NT2/D1 (cell line): ENCODE results near the gene NEK5.
"Not testable (repeated sequence)": the region's sequence is repeated elsewhere in the genome, so short reads cannot be mapped to it uniquely, and the experiment has no call there.

Experiments
- DNase-seq: peaks from one replicate; pipeline ENCODE4 v3.0.0-alpha.2; 2011; ENCODE audit warnings: low read depth, low spot score
- H3K27me3 ChIP-seq: 2 replicates; pipeline ENCODE4 v1.6.0; 2011; ENCODE audit warnings: mild to moderate bottlenecking; ENCODE audit not compliant: insufficient read length, insufficient read depth
- H3K36me3 ChIP-seq: 2 replicates; pipeline ENCODE4 v1.6.1; 2011; ENCODE audit warnings: mild to moderate bottlenecking, low read length, mixed read lengths; ENCODE audit not compliant: insufficient read depth, insufficient read length
- H3K4me1 ChIP-seq: 2 replicates; pipeline ENCODE4 v1.5.1; 2011; ENCODE audit not compliant: insufficient read depth, insufficient read length
- H3K4me3 ChIP-seq: 2 replicates; pipeline ENCODE4 v1.5.1; 2011; ENCODE audit warnings: low read depth; ENCODE audit not compliant: insufficient read length
- H3K9ac ChIP-seq: 2 replicates; pipeline ENCODE4 v1.6.0; 2011; ENCODE audit warnings: low read depth; ENCODE audit not compliant: insufficient read length
- H3K9me3 ChIP-seq: 2 replicates; pipeline ENCODE4 v1.5.1; 2011; ENCODE audit warnings: mild to moderate bottlenecking, low read length; ENCODE audit not compliant: insufficient read depth
- SUZ12 ChIP-seq: IDR thresholded peaks from 2 replicates; pipeline ENCODE4 v1.6.1; 2011; ENCODE audit not compliant: insufficient read length, insufficient read depth; ENCODE audit errors: extremely low read depth
- YY1 ChIP-seq: IDR thresholded peaks from 2 replicates; pipeline ENCODE4 v1.6.1; 2011; ENCODE audit not compliant: insufficient read length, insufficient read depth
- ZNF274 ChIP-seq: IDR thresholded peaks from 2 replicates; pipeline ENCODE4 v1.6.1; 2011; ENCODE audit warnings: mild to moderate bottlenecking, low read depth, low read length

NEK5 gene

DNA sequence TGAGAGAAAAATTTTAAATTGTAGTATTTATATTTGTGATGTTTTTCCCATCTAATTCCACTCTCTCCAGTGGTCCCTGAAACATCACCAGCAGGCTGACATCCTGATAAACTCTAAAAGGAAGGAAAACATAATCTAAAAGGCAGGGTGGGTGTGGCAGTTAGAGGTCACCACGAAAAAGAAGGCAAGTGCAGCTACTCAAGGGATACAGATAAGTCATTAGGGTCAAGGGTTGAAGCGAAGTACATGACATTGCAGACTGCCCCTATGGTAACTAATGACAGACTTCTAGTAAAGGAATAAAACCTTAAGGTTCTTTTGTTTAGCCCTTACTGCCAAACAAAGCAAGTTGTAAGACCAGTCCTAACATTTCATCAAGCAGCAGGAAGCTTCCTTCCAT, 36.5 kb upstream of the NEK5 start:
- H3K9ac ChIP-seq, result no peak overlapping the region
- no peaks in the 10 kb centered on the region for H3K27me3 ChIP-seq
- no peak for TF ChIP-seq ZNF274
- DNase-seq, result no peak
- no peaks in the 10 kb centered on the region for H3K4me1 ChIP-seq
- no peak overlapping the region for H3K4me3 ChIP-seq
- no peaks in the 10 kb centered on the region for H3K36me3 ChIP-seq
- H3K9me3 ChIP-seq, result no peaks in the 10 kb centered on the region

DNA sequence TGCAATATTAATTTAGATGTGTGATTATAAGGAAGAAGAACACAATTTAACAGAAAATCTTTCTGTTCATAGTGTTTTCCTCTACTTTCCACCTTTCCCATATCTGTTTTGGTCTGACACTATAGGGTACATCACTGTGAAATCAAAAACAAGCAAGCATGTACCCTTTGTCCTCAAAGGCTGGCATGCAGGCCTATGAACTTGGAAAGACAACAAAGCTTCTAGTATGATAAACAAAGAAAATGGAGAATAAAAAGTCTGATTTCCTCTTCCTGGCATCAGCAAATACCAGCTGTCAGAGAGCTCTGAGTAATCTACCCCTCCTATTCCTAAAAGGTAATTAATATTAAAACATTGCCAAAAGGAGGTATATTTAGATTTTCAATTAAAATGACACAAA, 36.1 kb upstream of the NEK5 start:
- H3K4me3 ChIP-seq, result no peak overlapping the region
- TF ChIP-seq SUZ12 (no peak), YY1 (no peak), ZNF274 (no peak)
- H3K9ac ChIP-seq, result no peak overlapping the region
- H3K27me3 ChIP-seq, result no peaks in the 10 kb centered on the region
- H3K36me3 ChIP-seq, result no peaks in the 10 kb centered on the region
- no peaks in the 10 kb centered on the region for H3K4me1 ChIP-seq
- DNase-seq, result no peak
- no peaks in the 10 kb centered on the region for H3K9me3 ChIP-seq

DNA sequence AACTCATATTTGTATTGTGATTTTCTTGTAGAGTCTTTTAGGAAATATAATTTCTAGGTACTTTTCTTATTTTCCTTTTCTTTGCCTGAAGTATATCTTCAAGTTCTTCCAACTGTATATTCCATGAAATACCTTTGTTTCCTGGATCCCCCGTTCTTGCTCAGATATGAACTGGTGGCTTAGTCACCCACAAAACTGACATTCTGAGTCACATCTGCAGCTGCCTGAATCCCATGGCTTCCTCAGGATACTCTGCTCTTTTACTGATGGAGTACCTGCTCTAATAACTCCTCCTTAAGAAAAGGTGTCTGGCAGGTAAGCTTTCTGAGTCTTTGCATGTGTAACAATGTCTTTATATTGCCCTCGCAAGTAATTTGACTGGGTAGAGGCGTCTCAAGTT, 35.0 kb upstream of the NEK5 start:
- H3K4me1 ChIP-seq, H3K9ac ChIP-seq, H3K27me3 ChIP-seq, H3K4me3 ChIP-seq, H3K9me3 ChIP-seq, DNase-seq, H3K36me3 ChIP-seq: not testable (repeated sequence)

DNA sequence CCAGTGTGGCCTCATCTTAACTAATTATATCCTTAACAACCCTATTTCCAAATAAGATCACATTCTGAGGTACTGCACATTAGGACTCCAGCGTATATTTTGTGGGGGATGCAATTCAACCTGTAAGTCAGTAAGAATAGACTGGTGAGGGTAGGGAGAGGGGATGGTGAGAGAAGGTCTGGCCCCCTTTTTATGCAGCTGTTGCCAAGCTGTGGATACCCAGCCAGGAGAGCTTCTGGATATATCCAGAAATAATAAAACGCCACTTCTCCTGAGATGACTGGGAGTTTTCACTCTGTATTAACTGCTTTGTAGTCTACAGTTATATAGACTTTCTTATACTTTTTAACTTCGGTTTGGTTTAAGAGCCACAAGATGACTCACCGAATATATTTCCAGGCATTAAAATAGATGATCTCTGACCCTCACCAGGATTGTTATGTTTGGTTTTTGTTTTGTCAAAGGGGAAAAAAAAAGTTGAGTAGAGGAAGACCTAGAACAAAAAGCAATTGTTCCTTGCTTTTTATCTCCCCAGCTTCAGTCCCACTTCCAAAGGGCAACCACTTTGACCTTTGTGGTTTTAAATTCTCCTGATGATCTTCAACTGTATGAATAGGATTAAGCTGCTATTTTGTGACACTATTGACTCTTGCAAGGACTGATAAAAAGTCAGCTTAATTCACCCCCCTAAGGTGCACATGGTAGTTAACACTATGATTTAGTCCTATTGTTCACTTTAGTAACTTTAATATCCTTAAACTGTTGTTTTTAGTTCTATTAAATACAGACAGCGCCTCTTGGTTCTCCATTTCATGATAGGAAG, 33.6 kb upstream of the NEK5 start:
- H3K9ac ChIP-seq, result no peak overlapping the region
- H3K4me3 ChIP-seq, result no peak overlapping the region
- no peak for TF ChIP-seq YY1
- no peak for TF ChIP-seq SUZ12
- no peak for TF ChIP-seq ZNF274
- no peak for DNase-seq
- no peaks in the 10 kb centered on the region for H3K27me3 ChIP-seq
- no peaks in the 10 kb centered on the region for H3K36me3 ChIP-seq
- H3K9me3 ChIP-seq, result no peaks in the 10 kb centered on the region
- H3K4me1 ChIP-seq, result no peaks in the 10 kb centered on the region

DNA sequence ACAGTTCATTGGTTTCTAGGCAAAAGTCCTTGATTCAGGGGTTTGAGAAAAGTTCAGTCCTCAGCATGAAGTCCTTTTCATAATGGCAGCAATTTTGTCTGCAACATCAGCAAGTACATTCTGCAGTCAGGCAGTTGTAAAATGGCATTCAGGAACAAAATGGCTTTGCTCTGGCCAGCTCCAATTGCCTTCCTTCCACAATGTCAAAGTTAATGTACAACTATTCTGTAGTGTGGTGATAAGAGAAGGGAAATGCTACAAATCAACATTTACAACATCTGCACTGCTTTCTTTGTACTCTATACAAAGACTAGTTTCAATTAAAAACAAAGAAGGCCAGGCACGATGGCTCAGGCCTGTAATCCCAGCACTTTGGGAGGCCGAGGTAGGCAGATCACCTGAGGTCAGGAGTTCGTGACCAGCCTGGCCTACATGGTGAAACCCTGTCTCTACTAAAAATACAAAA, 32.3 kb upstream of the NEK5 start:
- H3K27me3 ChIP-seq, result no peaks in the 10 kb centered on the region
- no peak overlapping the region for H3K9ac ChIP-seq
- no peak for DNase-seq
- no peaks in the 10 kb centered on the region for H3K9me3 ChIP-seq
- H3K4me1 ChIP-seq, result no peaks in the 10 kb centered on the region
- no peaks in the 10 kb centered on the region for H3K36me3 ChIP-seq
- TF ChIP-seq YY1 (no peak), SUZ12 (no peak), ZNF274 (no peak)
- no peak overlapping the region for H3K4me3 ChIP-seq

DNA sequence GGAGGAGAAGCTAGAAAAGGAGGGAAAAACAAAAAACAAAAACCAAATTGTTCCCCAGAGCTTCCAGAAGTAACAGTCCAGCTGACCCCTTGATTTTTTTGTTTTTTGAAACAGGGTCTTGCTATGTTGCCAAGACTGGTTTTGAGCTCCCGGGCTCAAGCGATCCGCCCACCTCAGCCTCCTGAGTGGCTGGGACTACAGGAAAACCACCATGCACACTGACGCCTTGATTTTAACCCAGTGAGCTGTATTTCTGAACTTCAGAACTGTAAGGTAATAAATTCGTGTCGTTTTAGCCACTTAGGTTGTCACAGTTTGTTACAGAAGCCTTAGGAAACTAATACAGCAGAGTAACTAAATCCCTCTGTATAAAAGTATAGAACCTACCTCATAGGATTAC, 31.6 kb upstream of the NEK5 start:
- Histone ChIP-seq H3K9me3 (no peaks in the 10 kb centered on the region), H3K36me3 (no peaks in the 10 kb centered on the region), H3K4me3 (no peak overlapping the region), H3K9ac (no peak overlapping the region), H3K4me1 (no peaks in the 10 kb centered on the region), H3K27me3 (no peaks in the 10 kb centered on the region)
- DNase-seq, result no peak
- no peak for TF ChIP-seq SUZ12
- TF ChIP-seq ZNF274, result no peak
- TF ChIP-seq YY1, result no peak

DNA sequence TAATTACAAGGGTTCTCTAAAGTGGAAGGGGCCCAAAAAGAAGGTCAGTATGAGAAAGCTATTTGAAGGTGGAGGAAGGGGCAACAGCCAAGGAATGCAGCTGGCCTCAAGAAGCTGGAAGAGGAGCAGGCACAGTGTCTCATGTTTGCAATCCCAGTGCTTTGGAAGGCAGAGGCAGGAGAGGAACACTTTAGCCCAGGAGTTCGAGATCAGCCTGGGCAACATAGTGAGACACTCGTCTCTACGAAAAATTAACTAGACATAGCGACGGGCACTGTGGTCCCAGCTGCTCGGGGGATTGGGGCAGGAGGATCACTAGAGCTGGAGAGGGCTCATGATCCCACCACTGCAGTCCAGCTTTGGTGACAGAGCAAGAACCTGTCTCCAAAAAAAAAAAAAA, 31.2 kb upstream of the NEK5 start:
- H3K9ac ChIP-seq, result no peak overlapping the region
- no peaks in the 10 kb centered on the region for H3K27me3 ChIP-seq
- H3K9me3 ChIP-seq, result no peaks in the 10 kb centered on the region
- DNase-seq, result no peak
- H3K36me3 ChIP-seq, result no peaks in the 10 kb centered on the region
- TF ChIP-seq YY1 (no peak), SUZ12 (no peak), ZNF274 (no peak)
- no peaks in the 10 kb centered on the region for H3K4me1 ChIP-seq
- no peak overlapping the region for H3K4me3 ChIP-seq
